ENCODE data around the gene SLC9A9.

The SLC9A9 gene

DNA sequence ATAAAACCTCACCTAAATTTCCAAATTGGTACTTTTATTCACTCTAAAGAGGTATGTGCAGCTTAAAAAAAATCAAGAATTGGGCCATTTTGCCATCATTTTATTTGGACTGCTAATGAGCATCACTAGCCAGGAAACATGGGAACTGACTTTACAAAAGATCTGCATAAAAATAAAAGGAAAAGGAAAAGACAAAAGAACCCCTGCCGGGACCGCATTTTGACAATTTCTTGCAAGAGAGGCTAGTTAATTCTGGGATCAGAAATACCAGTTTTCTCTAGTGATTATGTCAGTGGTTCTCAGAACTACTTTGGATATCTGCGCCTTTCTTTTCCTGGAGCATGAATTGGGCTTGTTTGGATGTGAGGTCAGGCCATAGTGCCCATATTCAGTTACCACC lies 439.5 kb downstream of the SLC9A9 start:
- H3K9me3 ChIP-seq (ENCODE audit: severe bottlenecking), result no peaks in the 10 kb centered on the region
- no peak for DNase-seq
- no peak overlapping the region for H3K4me3 ChIP-seq (ENCODE audit: low read depth, low read length)
- no peak overlapping the region for H3K27ac ChIP-seq
- no peaks in the 10 kb centered on the region for H3K36me3 ChIP-seq
- no peaks in the 10 kb centered on the region for H3K27me3 ChIP-seq (ENCODE audit: insufficient read depth, low read depth, severe bottlenecking)
- TF ChIP-seq, protein P1, sequence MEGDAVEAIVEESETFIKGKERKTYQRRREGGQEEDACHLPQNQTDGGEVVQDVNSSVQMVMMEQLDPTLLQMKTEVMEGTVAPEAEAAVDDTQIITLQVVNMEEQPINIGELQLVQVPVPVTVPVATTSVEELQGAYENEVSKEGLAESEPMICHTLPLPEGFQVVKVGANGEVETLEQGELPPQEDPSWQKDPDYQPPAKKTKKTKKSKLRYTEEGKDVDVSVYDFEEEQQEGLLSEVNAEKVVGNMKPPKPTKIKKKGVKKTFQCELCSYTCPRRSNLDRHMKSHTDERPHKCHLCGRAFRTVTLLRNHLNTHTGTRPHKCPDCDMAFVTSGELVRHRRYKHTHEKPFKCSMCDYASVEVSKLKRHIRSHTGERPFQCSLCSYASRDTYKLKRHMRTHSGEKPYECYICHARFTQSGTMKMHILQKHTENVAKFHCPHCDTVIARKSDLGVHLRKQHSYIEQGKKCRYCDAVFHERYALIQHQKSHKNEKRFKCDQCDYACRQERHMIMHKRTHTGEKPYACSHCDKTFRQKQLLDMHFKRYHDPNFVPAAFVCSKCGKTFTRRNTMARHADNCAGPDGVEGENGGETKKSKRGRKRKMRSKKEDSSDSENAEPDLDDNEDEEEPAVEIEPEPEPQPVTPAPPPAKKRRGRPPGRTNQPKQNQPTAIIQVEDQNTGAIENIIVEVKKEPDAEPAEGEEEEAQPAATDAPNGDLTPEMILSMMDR (IDR thresholded peaks at IDR 0.05; ENCODE audit: low read depth, low read length), result no peak

DNA sequence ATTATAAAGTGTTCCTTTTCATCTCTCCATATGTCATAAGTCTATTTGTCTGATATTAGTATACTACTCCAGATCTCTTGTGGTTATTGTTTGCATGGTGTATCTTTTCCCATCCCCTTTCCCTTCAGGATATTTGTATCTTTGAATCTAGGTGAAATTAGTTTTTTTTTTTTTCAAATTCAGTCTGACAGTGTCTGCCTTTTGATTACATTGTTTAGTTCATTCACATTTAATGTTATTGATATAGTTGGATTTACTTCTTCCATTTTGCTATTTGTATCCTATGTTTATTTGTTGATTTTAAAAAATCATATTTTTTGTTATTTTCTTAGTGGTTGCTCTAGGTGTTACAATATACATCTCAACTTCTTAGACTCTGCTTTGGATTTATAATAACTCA lies 445.7 kb downstream of the SLC9A9 start:
- TF ChIP-seq, protein P1 (IDR thresholded peaks at IDR 0.05; ENCODE audit: low read depth, low read length), result no peak
- no peak for DNase-seq

DNA sequence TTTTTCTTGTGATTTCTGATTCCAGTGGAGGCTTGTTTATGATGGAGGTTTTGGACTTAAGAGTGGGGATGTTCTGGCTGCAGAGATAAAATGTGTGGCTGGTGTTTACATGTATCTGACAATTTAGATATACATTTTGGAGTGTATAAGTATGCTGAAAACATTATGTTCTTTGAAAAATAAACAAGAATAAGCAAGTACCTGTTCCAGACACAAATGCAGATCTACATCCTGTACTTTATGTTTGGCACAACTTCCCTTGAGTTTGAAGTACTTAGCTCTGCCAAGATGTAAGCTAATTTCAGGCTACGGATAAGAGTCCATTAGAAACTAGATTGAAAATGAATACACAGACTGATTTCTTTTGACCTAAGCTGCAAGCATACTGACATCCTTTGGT lies 451.5 kb downstream of the SLC9A9 start:
- H3K4me3 ChIP-seq (ENCODE audit: low read depth, low read length), result no peak overlapping the region
- TF ChIP-seq, protein P1 (IDR thresholded peaks at IDR 0.05; ENCODE audit: low read depth, low read length), result no peak
- H3K27me3 ChIP-seq (ENCODE audit: insufficient read depth, low read depth, severe bottlenecking), result no peaks in the 10 kb centered on the region
- no peaks in the 10 kb centered on the region for H3K36me3 ChIP-seq
- H3K27ac ChIP-seq, result no peak overlapping the region
- DNase-seq, result no peak
- H3K9me3 ChIP-seq (ENCODE audit: severe bottlenecking), result no peaks in the 10 kb centered on the region

More for the DNA sequence above, 445.7 kb downstream of the SLC9A9 start:
- no peaks in the 10 kb centered on the region for H3K9me3 ChIP-seq (ENCODE audit: severe bottlenecking)
- no peak overlapping the region for H3K4me3 ChIP-seq (ENCODE audit: low read depth, low read length)
- no peak overlapping the region for H3K27ac ChIP-seq
- no peaks in the 10 kb centered on the region for H3K27me3 ChIP-seq (ENCODE audit: insufficient read depth, low read depth, severe bottlenecking)
- H3K36me3 ChIP-seq, result no peaks in the 10 kb centered on the region

DNA sequence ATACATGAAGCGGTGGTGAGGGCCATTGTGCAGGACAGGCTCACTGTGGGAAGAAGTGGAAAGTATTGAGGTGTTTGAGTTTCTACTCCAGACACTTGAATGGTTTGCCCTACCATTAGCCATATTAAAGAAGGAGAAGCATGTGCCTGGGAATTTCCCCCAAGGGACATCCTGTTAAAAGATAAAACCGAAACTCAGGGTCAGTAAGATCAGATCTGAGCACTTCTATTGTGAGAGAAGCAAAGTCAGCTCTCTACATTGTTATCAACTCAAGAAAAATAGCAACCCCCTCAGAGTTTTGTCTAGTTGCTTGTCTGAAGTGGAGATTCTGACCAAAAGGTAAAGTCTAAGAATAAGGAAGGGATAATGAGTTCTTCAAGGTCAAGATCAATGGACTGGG lies 458.9 kb downstream of the SLC9A9 start:
- H3K4me3 ChIP-seq (ENCODE audit: low read depth, low read length), result no peak overlapping the region
- no peak overlapping the region for H3K27ac ChIP-seq
- H3K9me3 ChIP-seq (ENCODE audit: severe bottlenecking), result no peaks in the 10 kb centered on the region
- DNase-seq, result no peak
- TF ChIP-seq, protein P1 (IDR thresholded peaks at IDR 0.05; ENCODE audit: low read depth, low read length), result no peak
- no peaks in the 10 kb centered on the region for H3K36me3 ChIP-seq
- H3K27me3 ChIP-seq (ENCODE audit: insufficient read depth, low read depth, severe bottlenecking), result no peaks in the 10 kb centered on the region

DNA sequence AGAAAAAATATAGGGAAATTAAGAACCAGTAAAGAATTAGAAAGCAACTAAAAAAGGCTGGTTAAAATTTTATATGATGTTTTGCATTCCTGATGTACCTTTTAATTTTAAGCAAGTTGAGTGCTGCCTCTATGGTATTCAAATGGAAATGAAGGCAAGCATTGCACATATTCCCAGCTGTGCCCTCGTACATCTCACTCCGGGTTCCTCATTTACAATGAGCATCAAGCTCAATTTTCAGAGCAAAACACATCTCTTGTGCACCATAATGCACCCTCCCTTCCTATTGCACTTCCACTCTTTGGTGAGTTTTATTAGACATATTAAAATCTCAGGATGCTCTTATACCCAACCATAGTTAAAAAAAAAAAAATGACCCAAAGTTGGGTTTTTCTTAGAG lies 460.8 kb downstream of the SLC9A9 start:
- Histone ChIP-seq H3K27me3 (ENCODE audit: insufficient read depth, low read depth, severe bottlenecking) (no peaks in the 10 kb centered on the region), H3K27ac (no peak overlapping the region), H3K4me3 (ENCODE audit: low read depth, low read length) (no peak overlapping the region), H3K9me3 (ENCODE audit: severe bottlenecking) (no peaks in the 10 kb centered on the region), H3K36me3 (no peaks in the 10 kb centered on the region)
- no peak for DNase-seq
- TF ChIP-seq, protein P1 (IDR thresholded peaks at IDR 0.05; ENCODE audit: low read depth, low read length), result no peak

DNA sequence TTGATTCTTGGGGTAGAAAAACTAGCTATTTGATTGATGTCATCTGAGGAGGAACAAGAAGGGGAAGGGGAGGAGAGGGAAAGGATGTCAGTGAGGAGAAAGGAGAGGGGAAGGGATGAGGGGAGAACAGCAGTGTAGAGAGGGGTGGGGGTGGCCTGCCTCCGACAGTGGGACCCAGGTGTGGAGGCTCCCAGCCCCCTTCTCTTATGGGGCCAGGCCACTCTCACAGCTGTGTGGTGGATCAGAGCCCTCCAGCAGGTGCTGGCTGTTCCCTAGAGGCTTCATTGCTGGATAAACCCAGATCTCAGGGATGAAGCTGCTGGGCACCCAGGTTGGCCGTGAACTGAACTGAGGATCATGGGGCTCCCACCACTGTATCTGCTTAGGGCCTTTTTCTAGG lies 464.2 kb downstream of the SLC9A9 start:
- no peaks in the 10 kb centered on the region for H3K36me3 ChIP-seq
- no peaks in the 10 kb centered on the region for H3K27me3 ChIP-seq (ENCODE audit: insufficient read depth, low read depth, severe bottlenecking)
- DNase-seq, result no peak
- H3K9me3 ChIP-seq (ENCODE audit: severe bottlenecking), result no peaks in the 10 kb centered on the region
- no peak overlapping the region for H3K27ac ChIP-seq
- H3K4me3 ChIP-seq (ENCODE audit: low read depth, low read length), result no peak overlapping the region
- TF ChIP-seq, protein P1 (IDR thresholded peaks at IDR 0.05; ENCODE audit: low read depth, low read length), result no peak
